H1 (cell line): ENCODE results near the gene ARHGAP26. TPM values are rescaled to one million over a fixed set of nuclear protein-coding genes. Genes with fewer than 3 reads are reported as not detected.

Experiments used
- CTCF ChIA-PET: fragments of 300-600 bp; sonication (Branson Sonifier 250); formaldehyde crosslinking; loops from one replicate; lab custom pipeline; 2021; ENCODE audit not compliant: partially characterized antibody; lab: Charles Lee
- POLR2A ChIA-PET: fragments of 300-600 bp; sonication (Branson Sonifier 250); formaldehyde crosslinking; loops from one replicate; lab custom pipeline; 2021; ENCODE audit warnings: inconsistent platforms; ENCODE audit not compliant: partially characterized antibody; lab: Charles Lee
- DNase-seq, 2 experiments: peaks; one replicate each; pipeline versions ENCODE4 v3.0.0 to v3.0.0-alpha.2; 2010 to 2022; ENCODE audit warnings: low spot score in 2 of 2, low read depth in 1 of 2, mixed read lengths in 1 of 2
- FAIRE-seq: peaks from 2 replicates; lab custom pipeline; 2011; peaks lifted over from hg19 to GRCh38; lab: Jason Lieb, UNC
- H2AFZ ChIP-seq: 2 replicates; pipeline ENCODE4 v1.8.1; 2012; ENCODE audit warnings: low read length, inconsistent platforms
- H2AK5ac ChIP-seq: 2 replicates; pipeline ENCODE4 v1.6.1; 2013; ENCODE audit warnings: low read depth, low read length
- H2BK120ac ChIP-seq: replicated peaks from 2 replicates; pipeline ENCODE3; 2013; ENCODE audit warnings: low read depth, low read length, inconsistent platforms
- H2BK12ac ChIP-seq: 2 replicates; pipeline ENCODE4 v1.6.1; 2013; ENCODE audit warnings: low read depth, low read length
- H2BK15ac ChIP-seq: 2 replicates; pipeline ENCODE4 v1.6.1; 2013; ENCODE audit warnings: low read length
- H2BK20ac ChIP-seq: 2 replicates; pipeline ENCODE4 v1.6.1; 2013; ENCODE audit warnings: low read length
- H2BK5ac ChIP-seq: 2 replicates; pipeline ENCODE4 v1.6.1; 2013; ENCODE audit warnings: low read depth, low read length
- H3K14ac ChIP-seq: 2 replicates; pipeline ENCODE4 v1.6.1; 2013; ENCODE audit warnings: inconsistent platforms; ENCODE audit not compliant: insufficient read length
- H3K18ac ChIP-seq: 2 replicates; pipeline ENCODE4 v1.6.1; 2013; ENCODE audit warnings: low read length; ENCODE audit errors: extremely low read depth
- H3K23ac ChIP-seq: 2 replicates; pipeline ENCODE4 v1.6.1; 2013; ENCODE audit warnings: inconsistent platforms; ENCODE audit not compliant: insufficient read length
- H3K23me2 ChIP-seq: 2 replicates; pipeline ENCODE4 v1.6.1; 2013; ENCODE audit warnings: low read depth, low read length
- H3K27ac ChIP-seq: 2 replicates; pipeline ENCODE4 v1.6.1; 2011; ENCODE audit warnings: low read depth, low read length, inconsistent platforms
- H3K27me3 ChIP-seq, 4 experiments: replicated peaks in 1 of 4; 1 replicate in 1 of 4; 2 replicates in 3 of 4; pipeline versions ENCODE4 v1.6.1 to v1.8.1; 2011 to 2013; ENCODE audit warnings: low read length in 3 of 4, mild to moderate bottlenecking in 3 of 4, inconsistent platforms in 2 of 4, mixed read lengths in 2 of 4, moderate library complexity in 1 of 4; ENCODE audit not compliant: control insufficient read depth in 3 of 4, insufficient read depth in 3 of 4; ENCODE audit errors: extremely low read depth in 1 of 4
- H3K36me3 ChIP-seq, 4 experiments: 2 replicates each; pipeline versions ENCODE4 v1.6.1 to v1.8.1; 2011 to 2013; ENCODE audit warnings: mild to moderate bottlenecking in 4 of 4, low read length in 3 of 4, moderate library complexity in 2 of 4, control low read depth in 1 of 4, inconsistent platforms in 1 of 4; ENCODE audit not compliant: insufficient read depth in 4 of 4, control insufficient read depth in 2 of 4
- H3K4ac ChIP-seq: replicated peaks from 2 replicates; pipeline ENCODE3; 2013; ENCODE audit warnings: low read length, low read depth, mixed read lengths, inconsistent platforms; ENCODE audit not compliant: insufficient read length
- H3K4me1 ChIP-seq, 4 experiments: replicated peaks in 1 of 4; 1 replicate in 1 of 4; 2 replicates in 3 of 4; pipeline versions ENCODE4 v1.6.1 to v1.8.1; 2011 to 2013; ENCODE audit warnings: low read length in 3 of 4, inconsistent platforms in 2 of 4, mixed read lengths in 1 of 4; ENCODE audit not compliant: insufficient read depth in 4 of 4, control insufficient read depth in 3 of 4
- H3K4me2 ChIP-seq, 2 experiments: 2 replicates each; pipeline versions ENCODE4 v1.6.1 to v1.8.1; 2011 to 2013; ENCODE audit warnings: low read depth in 2 of 2, low read length in 2 of 2, control low read depth in 1 of 2, inconsistent platforms in 1 of 2, mild to moderate bottlenecking in 1 of 2; ENCODE audit not compliant: insufficient read depth in 1 of 2
- H3K4me3 ChIP-seq, 4 experiments: fragments of 200-600, 300-600 bp in 1 of 4; sonication (generic), shearing (Covaris generic), sonication (Bioruptor Twin) in 1 of 4; 2 replicates each; pipeline versions ENCODE4 v1.5.1 to v1.8.1; 2011 to 2016; ENCODE audit warnings: low read length in 4 of 4, low read depth in 3 of 4, control low read depth in 2 of 4, inconsistent platforms in 2 of 4, mild to moderate bottlenecking in 2 of 4, mixed read lengths in 1 of 4, moderate library complexity in 1 of 4; ENCODE audit not compliant: insufficient read depth in 2 of 4; ENCODE audit errors: extremely low read depth in 1 of 4
- H3K56ac ChIP-seq: replicated peaks from 2 replicates; pipeline ENCODE3; 2013; ENCODE audit warnings: low read depth, mild to moderate bottlenecking, mixed read lengths, low read length, inconsistent platforms; ENCODE audit not compliant: insufficient read length
- H3K79me1 ChIP-seq: 2 replicates; pipeline ENCODE4 v1.6.1; 2013; ENCODE audit warnings: low read depth, low read length, control low read depth
- H3K79me2 ChIP-seq, 2 experiments: 2 replicates each; pipeline versions ENCODE4 v1.6.1 to v1.8.1; 2012 to 2013; ENCODE audit warnings: low read length in 2 of 2, mild to moderate bottlenecking in 2 of 2, inconsistent platforms in 1 of 2; ENCODE audit not compliant: insufficient read depth in 2 of 2, control insufficient read depth in 1 of 2
- H3K9ac ChIP-seq, 4 experiments: replicated peaks in 1 of 4; 1 replicate in 1 of 4; 2 replicates in 3 of 4; pipeline versions ENCODE4 v1.6.1 to v1.8.1; 2011 to 2013; ENCODE audit warnings: low read depth in 3 of 4, low read length in 3 of 4, control low read depth in 2 of 4, mild to moderate bottlenecking in 2 of 4, moderate library complexity in 2 of 4, inconsistent platforms in 1 of 4; ENCODE audit errors: extremely low read depth in 1 of 4
- H3K9me3 ChIP-seq, 2 experiments: 2 replicates each; pipeline versions ENCODE4 v1.6.1 to v1.8.1; 2012 to 2013; ENCODE audit warnings: mild to moderate bottlenecking in 2 of 2, moderate library complexity in 2 of 2, control low read depth in 1 of 2, inconsistent platforms in 1 of 2, low read depth in 1 of 2, low read length in 1 of 2, mixed read lengths in 1 of 2; ENCODE audit not compliant: insufficient read depth in 2 of 2
- H4K20me1 ChIP-seq, 2 experiments: replicated peaks in 1 of 2; 2 replicates each; pipeline versions ENCODE3 to v1.8.1; 2011 to 2013; ENCODE audit warnings: inconsistent platforms in 2 of 2, low read length in 2 of 2, mild to moderate bottlenecking in 1 of 2; ENCODE audit not compliant: insufficient read depth in 2 of 2, control insufficient read depth in 1 of 2
- H4K5ac ChIP-seq: 2 replicates; pipeline ENCODE4 v1.6.1; 2013; ENCODE audit warnings: low read length, low read depth, mixed read lengths, inconsistent platforms; ENCODE audit not compliant: insufficient read length
- H4K8ac ChIP-seq: 2 replicates; pipeline ENCODE4 v1.8.0; 2013; ENCODE audit warnings: mild to moderate bottlenecking, moderate library complexity, low read length, inconsistent platforms; ENCODE audit not compliant: insufficient read depth; ENCODE audit errors: extremely low read depth
- H4K91ac ChIP-seq: replicated peaks from 2 replicates; pipeline ENCODE3; 2013; ENCODE audit warnings: low read length, mixed read lengths, inconsistent platforms; ENCODE audit not compliant: insufficient read length
- CREB1 ChIP-seq: IDR thresholded peaks from 2 replicates; pipeline ENCODE4 v1.6.1; 2012; ENCODE audit warnings: inconsistent platforms
- CTBP2 ChIP-seq: IDR thresholded peaks from 2 replicates; pipeline ENCODE4 v1.7.0; 2011; ENCODE audit warnings: borderline replicate concordance, mild to moderate bottlenecking, moderate library complexity, mixed read lengths, low read length; ENCODE audit not compliant: insufficient read depth, insufficient read length
- JUN ChIP-seq: IDR thresholded peaks from 2 replicates; pipeline ENCODE4 v1.6.1; 2011; ENCODE audit warnings: low read depth, mild to moderate bottlenecking, improper control_type of control experiment, low read length
- NANOG ChIP-seq: IDR thresholded peaks from 2 replicates; pipeline ENCODE4 v1.6.1; 2011; ENCODE audit warnings: low read length, low read depth, mild to moderate bottlenecking, inconsistent platforms; ENCODE audit not compliant: insufficient read depth, poor library complexity, severe bottlenecking
- PHF8 ChIP-seq: fragments of 200-600 bp; sonication (generic); conservative IDR thresholded peaks from 2 replicates; pipeline ENCODE4 v1.7.1; 2012; ENCODE audit warnings: low read depth, mild to moderate bottlenecking, inconsistent platforms, low read length, moderate library complexity
- POU5F1 ChIP-seq: IDR thresholded peaks from 2 replicates; pipeline ENCODE4 v1.6.1; 2011; ENCODE audit warnings: low read depth, mild to moderate bottlenecking, low read length, moderate library complexity
- RFX5 ChIP-seq: IDR thresholded peaks from 2 replicates; pipeline ENCODE4 v1.6.1; 2011; ENCODE audit warnings: low read depth, low read length, improper control_type of control experiment, borderline replicate concordance
- SP4 ChIP-seq: IDR thresholded peaks from 2 replicates; pipeline ENCODE4 v1.6.1; 2012; ENCODE audit warnings: low read length, inconsistent platforms
- TCF12 ChIP-seq: IDR thresholded peaks from 2 replicates; pipeline ENCODE4 v1.6.1; 2011; ENCODE audit warnings: low read depth, mild to moderate bottlenecking, low read length
- ZNF274 ChIP-seq: IDR thresholded peaks from 2 replicates; pipeline ENCODE4 v1.7.0; 2012; ENCODE audit warnings: low read length, borderline replicate concordance; ENCODE audit errors: extremely low read depth
- WGBS, 2 experiments: shearing (Covaris generic) in 1 of 2; methylation state at CpG; one replicate each; pipeline versions ENCODE4 v1.1.6 to v1.1.7; 2013 to 2015; ENCODE audit warnings: low lambda C conversion rate in 2 of 2, mixed read lengths in 2 of 2, inconsistent platforms in 1 of 2, low coverage in 1 of 2, missing lambda C conversion rate in 1 of 2; ENCODE audit not compliant: insufficient replicate concordance in 2 of 2, insufficient coverage in 1 of 2, insufficient read length in 1 of 2; ENCODE audit errors: extremely low coverage in 1 of 2, missing lambda C conversion rate in 1 of 2; 5-methylcytosine and 5-hydroxymethylcytosine counted together
- polyA plus RNA-seq, 7 experiments: library from polyadenylated mRNA; depleted of rRNA in 3 of 7; stranded (reverse) in 5 of 7; unstranded in 2 of 7; fragments of >200 nt in 5 of 7; fragments of 200-250 nt in 2 of 7; gene quantifications; 1 replicate in 5 of 7; 2 replicates in 1 of 7; 4 replicates in 1 of 7; pipeline versions ENCODE4 v1.2.1 to v1.2.3, GENCODE V29; 2011 to 2013; ENCODE audit warnings: missing spikeins in 2 of 7, mixed read lengths in 2 of 7
- total RNA-seq: library from RNA; stranded (reverse); fragmentation: NEBNext Ultra II Directional; extraction: Animal tissue kit (Norgen Biotek cat#: 25700); gene quantifications from 2 replicates; pipeline ENCODE4 v1.2.1, GENCODE V29; 2021

The ARHGAP26 gene
- total and polyA plus RNA-seq, 2 of the 8 experiments (the other 6 are each of a cell fraction or from before 2014, with no cell fraction given) = 7.1 to 24.8 TPM

- Histone ChIP-seq H2BK15ac (peak overlapping the region; percentile 53; the same call in 1 of the 2 replicates), H3K9me3 (no peaks in the 10 kb centered on the region), H3K9ac (no peak overlapping the region), H2AK5ac (no peak overlapping the region), H3K56ac (no peak overlapping the region), H2BK12ac (no peak overlapping the region), H2BK20ac (no peak overlapping the region), H2BK5ac (no peak overlapping the region), H2AFZ (no peak overlapping the region), H3K14ac (no peak overlapping the region), H4K8ac (no peak overlapping the region), H2BK120ac (no peak overlapping the region), H3K4ac (no peak overlapping the region), H3K4me1 (peaks cover 0 to 12% (median 3%) of the 10 kb centered on the region in 4 experiments; a peak in 4 of 7 replicates), H3K27ac (no peak overlapping the region), H3K23ac (no peak overlapping the region), H3K79me2 (peaks cover 0 to 67% of the 10 kb centered on the region in 2 experiments; a peak in 2 of 4 replicates), H3K18ac (no peak overlapping the region), H3K79me1 (peaks cover 21% of the 10 kb centered on the region), H3K4me2 (no peak overlapping the region), H3K27me3 (no peaks in the 10 kb centered on the region), H3K23me2 (no peaks in the 10 kb centered on the region), H3K36me3 (no peaks in the 10 kb centered on the region), H4K5ac (no peak overlapping the region), H3K4me3 (no peak overlapping the region), H4K91ac (no peak overlapping the region), H4K20me1 (peaks cover 6 to 18% of the 10 kb centered on the region in 2 experiments)
- DNase-seq (no peak), FAIRE-seq (no peak)
- CTCF ChIA-PET = no interaction called here
- POLR2A ChIA-PET = no interaction called here
- no peak for TF ChIP-seq POU5F1
- no peak for TF ChIP-seq SP4
- TF ChIP-seq PHF8 = no peak
- no peak for TF ChIP-seq NANOG
- no peak for TF ChIP-seq JUN
- TF ChIP-seq TCF12 = no peak
- TF ChIP-seq ZNF274 = no peak
- TF ChIP-seq CTBP2 = no peak
- no peak for TF ChIP-seq RFX5
- no peak for TF ChIP-seq CREB1
- WGBS, 2 experiments = 75% methylated on average over 4 of the region's 4 CpGs; no CpG with 5 or more reads in 1 of the 2 experiments
Measured at GRCh38 chr5:142801495-142801871, 31.3 kb downstream of the ARHGAP26 start.
